Stimulated activated CD8-positive, alpha-beta memory T cell treated with anti-CD3 and anti-CD28 coated beads, Interleukin-4, amount 100 ng/mL, for 24 hours (primary cell): ENCODE measurements around the gene ABHD6.
A peak's percentile ranks its signal among the peaks of the same experiment; 100 is the strongest.
"Not testable (repeated sequence)": the region's sequence is repeated elsewhere in the genome, so short reads cannot be mapped to it uniquely, and the experiment has no call there.

Experiments
- DNase-seq: peaks from one replicate; pipeline ENCODE4 v3.0.0-alpha.2; 2020; ENCODE audit warnings: low read depth

Gene ABHD6

GRCh38 chr3:58237238-58237940 lies at the start of gene ABHD6:
TSS of gene ABHD6 (plus strand) at chr3:58237792. CDS start at chr3:58256587, 18,795 bp downstream.
- peak; percentile 68 for DNase-seq

GRCh38 chr3:58188173-58188564 lies 49.4 kb upstream of the ABHD6 start:
- no peak for DNase-seq

- no peak for DNase-seq
Observed at GRCh38 chr3:58188921-58189451, 48.6 kb upstream of the ABHD6 start.

- DNase-seq = no peak
Observed at GRCh38 chr3:58189691-58190090, 47.9 kb upstream of the ABHD6 start.

GRCh38 chr3:58190291-58190690 lies 47.3 kb upstream of the ABHD6 start:
- no peak for DNase-seq

- DNase-seq = no peak
Observed at GRCh38 chr3:58190882-58191281, 46.7 kb upstream of the ABHD6 start.

GRCh38 chr3:58191361-58191991 lies 46.1 kb upstream of the ABHD6 start:
- no peak for DNase-seq

GRCh38 chr3:58192069-58192468 lies 45.5 kb upstream of the ABHD6 start:
- DNase-seq = no peak

- DNase-seq = no peak
Observed at GRCh38 chr3:58193682-58194407, 43.7 kb upstream of the ABHD6 start.

- DNase-seq = no peak
Observed at GRCh38 chr3:58197588-58197987, 40.0 kb upstream of the ABHD6 start.

- no peak for DNase-seq
Observed at GRCh38 chr3:58198362-58198761, 39.2 kb upstream of the ABHD6 start.

GRCh38 chr3:58198804-58199203 lies 38.8 kb upstream of the ABHD6 start:
- no peak for DNase-seq

- no peak for DNase-seq
Observed at GRCh38 chr3:58200121-58200709, 37.4 kb upstream of the ABHD6 start.

GRCh38 chr3:58200846-58201355 lies 36.7 kb upstream of the ABHD6 start:
- no peak for DNase-seq

GRCh38 chr3:58201451-58201850 lies 36.1 kb upstream of the ABHD6 start:
- DNase-seq = not testable (repeated sequence)

- no peak for DNase-seq
Observed at GRCh38 chr3:58202917-58203360, 34.7 kb upstream of the ABHD6 start.

- DNase-seq = no peak
Observed at GRCh38 chr3:58203541-58203940, 34.1 kb upstream of the ABHD6 start.

- no peak for DNase-seq
Observed at GRCh38 chr3:58204720-58205119, 32.9 kb upstream of the ABHD6 start.

- no peak for DNase-seq
Observed at GRCh38 chr3:58205981-58206380, 31.6 kb upstream of the ABHD6 start.

- no peak for DNase-seq
Observed at GRCh38 chr3:58206406-58207011, 31.1 kb upstream of the ABHD6 start.

- no peak for DNase-seq
Observed at GRCh38 chr3:58207954-58208353, 29.6 kb upstream of the ABHD6 start.

GRCh38 chr3:58209933-58210332 lies 27.7 kb upstream of the ABHD6 start:
- no peak for DNase-seq
